Epithelial cell of prostate (primary cell): ENCODE measurements around the gene PBX1.

Experiments
- DNase-seq: peaks from one replicate; pipeline ENCODE4 v3.0.0-alpha.2; 2011; ENCODE audit warnings: low read depth, low spot score
- H3K27ac ChIP-seq: fragments of 450-650 bp; 2 replicates; pipeline ENCODE4 v1.5.1; 2017; ENCODE audit warnings: mild to moderate bottlenecking

PBX1 gene

DNA sequence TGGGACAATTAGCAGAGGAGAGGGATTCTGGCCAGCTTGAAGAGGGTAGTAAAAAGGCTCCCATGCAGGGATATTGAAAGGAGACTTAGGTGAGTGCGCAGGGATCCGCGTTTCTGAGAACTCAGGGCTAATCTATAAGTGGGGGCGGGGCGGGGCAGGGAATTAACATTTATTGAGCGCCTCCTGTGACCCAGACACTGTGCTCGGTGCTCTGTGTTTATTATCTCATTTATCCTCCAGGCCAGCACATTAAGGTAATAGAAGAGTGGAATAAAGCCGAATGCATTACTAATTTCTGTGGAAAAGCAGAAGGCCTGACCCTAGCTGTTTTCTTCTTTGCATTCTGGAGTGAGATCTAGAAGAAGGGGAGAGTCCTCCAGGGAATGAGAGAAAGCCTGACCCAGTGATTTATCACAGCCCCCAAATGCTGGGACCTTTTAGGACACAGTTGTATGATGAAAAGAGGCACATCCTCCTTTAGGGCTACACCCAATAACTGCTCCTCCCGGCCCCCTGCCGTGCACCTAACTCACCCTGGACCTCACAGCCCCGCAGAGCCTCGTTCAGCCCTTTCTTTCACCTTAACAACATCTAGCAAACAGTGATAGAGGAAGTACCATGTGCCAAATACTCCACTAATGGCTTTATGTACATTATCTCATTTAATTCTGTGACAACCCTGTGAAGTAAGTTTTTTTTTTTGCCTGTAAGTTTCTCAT, 317.6 kb downstream of the PBX1 start:
- no peak overlapping the region for H3K27ac ChIP-seq
- DNase-seq: no peak

DNA sequence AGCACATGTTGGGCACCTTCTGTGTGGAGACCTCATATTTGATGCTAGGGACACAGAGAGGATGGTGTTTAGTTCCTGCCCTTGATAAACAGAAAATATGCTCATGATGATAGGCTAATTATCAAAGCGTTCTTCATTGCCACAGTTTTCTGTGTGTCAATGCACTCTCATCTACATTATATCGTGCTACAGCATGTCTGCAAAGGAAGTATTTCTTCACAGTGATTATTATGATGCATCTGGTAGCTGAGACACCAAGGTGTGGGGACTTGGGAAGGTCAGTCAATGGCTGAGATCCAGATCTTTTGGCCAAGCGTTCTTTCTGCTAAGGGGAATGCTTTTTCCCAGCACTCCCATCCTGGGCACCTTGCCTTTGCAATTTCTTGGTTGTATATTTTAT, 321.2 kb downstream of the PBX1 start:
- no peak for DNase-seq
- H3K27ac ChIP-seq: no peak overlapping the region

DNA sequence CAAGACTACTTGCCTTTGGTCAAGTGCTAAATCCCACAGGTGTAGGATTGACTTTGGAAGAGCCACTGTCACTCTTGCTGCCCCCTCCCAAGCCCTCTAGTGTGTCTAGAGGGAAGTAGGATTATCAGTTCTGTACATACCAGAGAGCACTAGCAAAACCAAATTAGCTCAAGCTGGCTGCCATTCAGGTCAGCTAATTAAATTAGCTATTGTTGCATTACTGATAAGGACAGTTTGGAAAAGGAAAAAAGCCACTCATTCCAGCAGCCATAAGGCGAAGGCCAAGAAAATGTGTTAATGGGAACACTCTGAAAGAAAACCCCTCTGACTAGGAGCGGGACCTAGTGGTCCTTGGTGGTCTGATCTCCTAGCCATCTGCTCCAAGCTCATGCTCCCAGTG, 321.7 kb downstream of the PBX1 start:
- H3K27ac ChIP-seq: no peak overlapping the region
- no peak for DNase-seq

DNA sequence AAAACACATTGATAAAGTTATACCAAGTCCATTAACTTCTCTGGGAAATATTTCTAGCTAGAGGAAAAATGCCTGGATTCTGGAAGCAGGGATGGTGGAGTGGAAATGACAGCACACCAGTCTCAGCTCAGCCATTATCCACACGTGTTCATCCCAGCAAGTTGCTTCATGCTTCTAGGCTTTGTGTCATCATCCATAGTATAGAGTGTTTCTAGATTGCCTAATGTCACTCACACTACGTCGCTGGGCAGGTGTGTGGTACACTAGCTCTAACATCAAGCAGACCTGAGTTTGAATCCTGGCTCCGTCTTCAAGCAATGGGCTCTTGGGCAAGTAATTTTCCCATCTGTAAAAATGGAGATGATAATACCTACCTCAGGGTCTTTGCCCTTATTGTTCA, 326.3 kb downstream of the PBX1 start:
- no peak overlapping the region for H3K27ac ChIP-seq
- no peak for DNase-seq

DNA sequence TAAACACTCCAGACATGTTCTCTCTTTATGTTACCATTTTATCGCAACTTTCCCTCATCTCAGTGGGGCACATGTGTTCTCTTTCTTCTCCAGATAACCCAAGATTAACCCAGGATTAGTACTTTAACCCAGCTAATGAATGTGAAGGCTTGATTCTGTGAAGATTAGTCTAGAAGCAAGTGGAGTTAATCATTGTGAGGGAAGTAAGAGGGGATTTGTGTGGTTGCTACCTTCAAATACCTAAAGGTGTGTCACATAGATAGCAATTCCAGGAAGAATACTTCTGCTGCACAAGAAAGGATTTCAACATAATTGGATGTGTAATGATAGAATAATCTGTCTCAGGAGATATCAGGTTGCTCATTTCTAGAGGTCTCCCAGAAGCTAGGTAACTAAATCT, 327.1 kb downstream of the PBX1 start:
- peak overlapping the region; percentile 29 for H3K27ac ChIP-seq
- DNase-seq: no peak

DNA sequence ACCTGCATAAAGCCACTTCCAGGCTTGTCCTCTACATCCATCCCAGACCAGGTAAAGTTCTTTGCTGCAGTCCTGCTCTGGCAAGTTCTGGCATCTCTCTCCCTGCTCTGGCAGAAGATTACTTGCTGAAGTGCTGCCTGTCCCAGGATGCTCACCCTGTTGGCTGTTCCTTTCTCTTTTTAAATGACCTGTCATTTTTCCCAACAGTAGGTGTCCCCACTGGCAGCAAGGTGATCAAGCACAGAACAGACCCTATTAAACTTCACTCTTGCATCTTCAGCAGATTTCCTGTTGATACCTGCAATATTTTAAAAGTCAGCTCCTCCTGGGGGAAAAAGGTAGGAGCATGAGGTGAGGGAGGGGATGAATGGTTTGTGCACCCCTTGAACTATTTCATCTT, 332.6 kb downstream of the PBX1 start:
- H3K27ac ChIP-seq: no peak overlapping the region
- DNase-seq: no peak

DNA sequence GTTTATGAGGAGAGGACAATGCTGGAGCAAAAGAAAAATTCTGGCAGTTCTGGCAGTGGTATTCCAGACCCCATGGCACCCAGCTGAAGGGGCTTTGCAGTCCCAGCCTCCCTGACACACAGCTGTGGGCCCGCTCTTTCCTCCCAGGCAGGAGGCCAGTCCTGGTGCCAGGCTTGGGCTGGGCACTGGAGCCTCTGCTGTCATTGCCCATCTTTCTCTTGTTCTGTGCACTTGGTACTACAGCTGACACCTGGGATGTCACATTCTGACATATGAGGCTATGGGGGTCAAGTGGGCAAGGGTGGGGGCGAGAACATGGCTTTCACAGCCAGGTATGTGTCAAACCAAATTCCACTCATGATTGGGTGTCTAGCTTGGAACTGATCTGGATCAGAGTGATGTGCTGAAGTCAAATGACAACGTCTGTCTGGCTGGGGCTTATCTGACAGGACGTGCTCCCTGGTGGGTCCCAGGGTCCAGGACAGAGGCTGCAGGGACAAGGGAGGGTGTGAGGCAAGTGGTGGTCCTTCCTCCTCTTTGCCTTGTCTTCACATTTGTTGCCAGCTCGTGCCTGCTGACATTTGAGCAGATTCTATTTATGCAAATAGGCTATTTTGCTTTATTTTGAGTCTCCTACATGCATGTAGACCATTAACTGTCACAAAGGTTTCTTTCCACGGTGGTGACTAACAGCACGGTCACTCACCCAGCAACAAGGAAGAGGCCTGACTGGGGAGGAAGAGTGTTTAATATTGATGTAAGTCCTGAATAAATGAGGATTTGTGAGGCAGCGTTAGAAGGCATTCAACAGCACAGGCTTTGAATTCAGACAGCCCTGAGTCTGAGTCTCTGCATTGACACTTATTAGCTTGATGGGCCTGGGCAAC, 336.3 kb downstream of the PBX1 start:
- H3K27ac ChIP-seq: no peak overlapping the region
- no peak for DNase-seq

DNA sequence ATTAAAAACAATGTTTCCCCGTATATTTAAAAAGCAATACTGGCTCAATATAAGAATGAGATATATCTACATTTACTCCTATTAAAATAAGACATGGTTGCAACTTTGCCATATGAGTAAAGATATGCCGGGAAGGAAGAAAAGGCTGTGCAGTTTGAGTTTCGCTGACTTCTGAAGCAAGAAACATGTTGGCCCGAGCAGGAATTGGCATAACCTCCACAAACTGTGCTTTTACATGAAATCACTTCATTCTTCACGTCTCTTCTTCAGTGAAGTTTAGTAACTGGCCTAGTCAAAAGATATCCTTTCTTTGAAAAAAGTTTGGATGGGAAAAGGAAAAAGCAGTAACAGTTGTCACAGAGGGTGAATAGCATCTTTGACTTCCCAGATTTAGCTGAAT, 342.0 kb downstream of the PBX1 start:
- no peak for DNase-seq
- H3K27ac ChIP-seq: no peak overlapping the region
